22Rv1 (cell line): ENCODE results near the gene HMGXB4.

Experiments used
- ZFX ChIP-seq: fragments of 450-650 bp; IDR thresholded peaks from 2 replicates; pipeline ENCODE4 v1.6.1; 2017; ENCODE audit warnings: antibody characterized with exemption, borderline replicate concordance
- TF ChIP-seq, protein P1 (sequence below): fragments of 450-650 bp; IDR thresholded peaks from 2 replicates; pipeline ENCODE4 v1.5.1; 2017; ENCODE audit warnings: mild to moderate bottlenecking

DNA sequence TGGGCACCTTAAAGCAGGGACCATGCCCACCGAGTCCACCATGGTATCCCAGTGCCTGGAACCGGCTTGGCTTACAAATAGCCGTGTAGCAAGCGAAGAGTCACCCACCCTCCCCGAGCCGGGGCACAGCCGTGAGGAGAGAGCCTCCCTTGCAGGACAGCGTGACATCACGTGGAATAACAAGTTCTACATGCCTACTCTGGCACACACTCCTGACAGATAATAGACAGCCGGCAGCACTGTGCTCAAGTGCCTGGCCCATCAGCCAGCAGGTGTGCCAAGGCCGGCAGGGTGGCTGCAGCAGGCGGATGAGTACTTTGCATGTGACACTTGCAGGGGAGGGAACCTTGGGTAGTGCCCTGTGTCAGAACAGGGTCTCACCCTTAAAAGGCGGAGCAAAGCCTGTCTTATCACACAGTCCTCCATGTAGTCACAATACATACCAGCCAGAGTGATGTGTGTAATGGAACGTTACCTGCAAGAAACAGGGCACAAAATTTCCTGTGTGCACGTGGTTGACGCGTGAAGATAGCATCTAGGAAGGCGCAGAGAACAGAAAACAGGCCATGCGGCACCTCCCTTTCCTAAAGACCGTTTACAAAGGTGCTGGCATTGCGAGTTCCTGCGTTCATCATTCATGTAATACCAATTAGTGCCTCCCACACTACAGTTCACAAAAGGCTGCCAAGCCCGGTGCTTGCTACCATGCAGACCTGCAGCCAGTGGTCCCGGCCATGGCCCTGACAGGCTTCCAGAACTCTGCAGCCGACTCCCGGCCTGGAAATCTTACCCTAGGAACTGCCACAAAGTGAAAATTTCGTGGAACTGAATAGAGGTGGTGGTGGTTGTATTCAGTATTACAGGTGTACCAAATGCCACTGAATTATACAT, 58.8 kb downstream of the HMGXB4 start:
- TF ChIP-seq, protein P1, sequence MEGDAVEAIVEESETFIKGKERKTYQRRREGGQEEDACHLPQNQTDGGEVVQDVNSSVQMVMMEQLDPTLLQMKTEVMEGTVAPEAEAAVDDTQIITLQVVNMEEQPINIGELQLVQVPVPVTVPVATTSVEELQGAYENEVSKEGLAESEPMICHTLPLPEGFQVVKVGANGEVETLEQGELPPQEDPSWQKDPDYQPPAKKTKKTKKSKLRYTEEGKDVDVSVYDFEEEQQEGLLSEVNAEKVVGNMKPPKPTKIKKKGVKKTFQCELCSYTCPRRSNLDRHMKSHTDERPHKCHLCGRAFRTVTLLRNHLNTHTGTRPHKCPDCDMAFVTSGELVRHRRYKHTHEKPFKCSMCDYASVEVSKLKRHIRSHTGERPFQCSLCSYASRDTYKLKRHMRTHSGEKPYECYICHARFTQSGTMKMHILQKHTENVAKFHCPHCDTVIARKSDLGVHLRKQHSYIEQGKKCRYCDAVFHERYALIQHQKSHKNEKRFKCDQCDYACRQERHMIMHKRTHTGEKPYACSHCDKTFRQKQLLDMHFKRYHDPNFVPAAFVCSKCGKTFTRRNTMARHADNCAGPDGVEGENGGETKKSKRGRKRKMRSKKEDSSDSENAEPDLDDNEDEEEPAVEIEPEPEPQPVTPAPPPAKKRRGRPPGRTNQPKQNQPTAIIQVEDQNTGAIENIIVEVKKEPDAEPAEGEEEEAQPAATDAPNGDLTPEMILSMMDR, result no peak
- TF ChIP-seq ZFX, result no peak
